ENCODE measurements around the gene KCNJ6.

The KCNJ6 gene

DNA sequence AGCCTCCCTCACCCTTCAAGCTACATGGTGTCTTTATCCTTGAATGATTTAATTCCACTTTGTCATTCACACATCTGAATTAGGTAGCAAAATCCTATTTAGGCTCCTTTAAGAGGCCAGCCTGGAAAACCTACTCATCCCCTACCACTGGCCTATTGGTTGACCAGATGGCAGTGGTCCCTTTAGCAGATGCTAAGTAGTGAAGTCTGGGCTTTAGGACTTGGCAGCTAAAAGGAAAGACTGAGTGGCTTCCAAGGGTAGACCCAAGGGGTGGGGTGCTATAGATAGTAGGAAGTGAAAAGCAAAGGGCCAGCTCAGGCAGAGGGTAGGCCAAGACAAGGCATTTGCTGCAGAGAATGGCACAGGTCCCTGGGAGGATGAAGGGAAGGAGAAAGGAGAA, 46.6 kb downstream of the KCNJ6 start:
- no peak overlapping the region for H3K4me3 ChIP-seq (ENCODE audit: low read length)
- TF ChIP-seq, protein P1, sequence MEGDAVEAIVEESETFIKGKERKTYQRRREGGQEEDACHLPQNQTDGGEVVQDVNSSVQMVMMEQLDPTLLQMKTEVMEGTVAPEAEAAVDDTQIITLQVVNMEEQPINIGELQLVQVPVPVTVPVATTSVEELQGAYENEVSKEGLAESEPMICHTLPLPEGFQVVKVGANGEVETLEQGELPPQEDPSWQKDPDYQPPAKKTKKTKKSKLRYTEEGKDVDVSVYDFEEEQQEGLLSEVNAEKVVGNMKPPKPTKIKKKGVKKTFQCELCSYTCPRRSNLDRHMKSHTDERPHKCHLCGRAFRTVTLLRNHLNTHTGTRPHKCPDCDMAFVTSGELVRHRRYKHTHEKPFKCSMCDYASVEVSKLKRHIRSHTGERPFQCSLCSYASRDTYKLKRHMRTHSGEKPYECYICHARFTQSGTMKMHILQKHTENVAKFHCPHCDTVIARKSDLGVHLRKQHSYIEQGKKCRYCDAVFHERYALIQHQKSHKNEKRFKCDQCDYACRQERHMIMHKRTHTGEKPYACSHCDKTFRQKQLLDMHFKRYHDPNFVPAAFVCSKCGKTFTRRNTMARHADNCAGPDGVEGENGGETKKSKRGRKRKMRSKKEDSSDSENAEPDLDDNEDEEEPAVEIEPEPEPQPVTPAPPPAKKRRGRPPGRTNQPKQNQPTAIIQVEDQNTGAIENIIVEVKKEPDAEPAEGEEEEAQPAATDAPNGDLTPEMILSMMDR (IDR thresholded peaks at IDR 0.05; ENCODE audit: insufficient read depth, low read depth, low read length, missing control alignments): no peak
- DNase-seq (ENCODE audit: low read depth): no peak

DNA sequence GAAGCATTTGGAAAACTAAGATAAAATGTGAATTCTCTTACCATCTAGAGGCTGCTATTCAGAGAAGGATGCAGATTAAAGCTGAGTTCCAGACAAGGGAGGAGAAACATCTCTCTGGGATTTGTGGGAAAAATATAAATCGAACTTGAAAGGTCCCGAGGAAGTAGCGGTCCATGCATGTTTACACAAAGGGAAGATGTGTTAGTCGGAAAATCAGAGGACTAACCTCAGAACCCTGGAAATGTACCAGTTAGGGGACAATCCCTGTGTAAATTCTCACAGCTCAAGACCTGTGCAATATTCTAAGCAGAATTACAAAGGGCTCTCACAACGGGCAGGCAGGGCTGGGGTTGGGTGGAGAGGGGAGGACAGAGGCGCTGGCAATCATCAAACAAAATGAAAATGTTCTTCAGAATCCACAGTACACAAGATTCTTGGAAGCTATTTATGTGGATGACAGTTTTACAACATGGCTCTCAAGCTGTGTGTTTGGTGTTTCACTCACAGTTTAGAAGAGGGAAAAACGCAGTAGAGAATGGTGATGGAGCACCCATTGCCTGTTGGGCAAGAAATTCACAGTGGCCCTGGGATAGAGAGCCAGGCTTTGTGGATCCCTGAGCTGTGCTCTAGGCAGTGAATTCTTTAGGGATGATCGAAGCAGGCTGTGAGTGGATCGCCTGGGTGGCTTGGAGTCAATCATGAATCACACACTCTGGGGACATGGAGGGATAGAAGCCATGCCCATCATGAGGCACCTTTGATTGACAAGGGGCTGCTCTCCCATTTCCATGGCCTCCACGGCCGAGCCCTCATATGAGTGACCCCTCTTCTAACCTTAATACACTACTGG, 47.6 kb downstream of the KCNJ6 start:
- TF ChIP-seq, protein P1 (IDR thresholded peaks at IDR 0.05; ENCODE audit: insufficient read depth, low read depth, low read length, missing control alignments): no peak
- H3K4me3 ChIP-seq (ENCODE audit: low read length): no peak overlapping the region
- peak; percentile 62 for DNase-seq (ENCODE audit: low read depth)

DNA sequence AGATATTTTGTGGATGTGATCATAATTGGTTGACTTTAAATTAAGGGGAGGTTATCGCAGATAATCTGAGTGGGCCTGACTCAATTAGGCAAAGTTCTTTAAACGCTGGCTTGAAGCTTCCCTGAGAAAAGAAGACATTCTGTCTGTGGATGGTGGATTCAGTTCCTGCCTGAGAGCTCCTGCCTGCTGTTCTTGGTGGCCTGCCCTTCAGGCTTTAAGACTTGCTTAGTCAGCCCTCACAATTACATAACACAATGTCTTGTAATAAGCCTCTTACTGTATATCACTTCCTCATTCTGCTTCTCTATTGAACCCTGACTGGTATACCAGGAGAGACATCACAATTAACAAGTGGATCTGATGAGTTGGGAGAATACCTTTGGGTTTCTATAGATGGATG, 50.2 kb downstream of the KCNJ6 start:
- TF ChIP-seq, protein P1 (IDR thresholded peaks at IDR 0.05; ENCODE audit: insufficient read depth, low read depth, low read length, missing control alignments): no peak
- no peak overlapping the region for H3K4me3 ChIP-seq (ENCODE audit: low read length)
- DNase-seq (ENCODE audit: low read depth): peak; percentile 74

DNA sequence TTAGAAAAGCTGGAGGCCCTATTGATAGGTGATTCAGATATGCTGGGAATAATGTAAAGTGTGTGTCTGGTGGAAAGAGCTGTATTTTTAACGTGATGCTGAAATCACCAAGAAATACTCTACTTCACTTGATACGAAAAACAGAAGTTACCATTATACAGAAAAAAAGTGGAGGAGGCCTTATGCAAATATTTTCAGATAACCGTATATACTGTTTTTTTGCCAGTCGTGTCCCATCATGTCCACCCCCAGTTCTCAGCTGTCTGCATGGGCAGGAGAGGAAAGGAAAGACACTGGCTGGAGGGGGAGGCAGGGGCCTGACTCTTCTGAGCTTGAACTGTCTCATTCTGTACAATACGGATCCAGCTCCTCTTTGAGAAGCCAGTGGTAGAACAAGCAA, 51.1 kb downstream of the KCNJ6 start:
- no peak overlapping the region for H3K4me3 ChIP-seq (ENCODE audit: low read length)
- TF ChIP-seq, protein P1 (IDR thresholded peaks at IDR 0.05; ENCODE audit: insufficient read depth, low read depth, low read length, missing control alignments): no peak
- DNase-seq (ENCODE audit: low read depth): no peak

DNA sequence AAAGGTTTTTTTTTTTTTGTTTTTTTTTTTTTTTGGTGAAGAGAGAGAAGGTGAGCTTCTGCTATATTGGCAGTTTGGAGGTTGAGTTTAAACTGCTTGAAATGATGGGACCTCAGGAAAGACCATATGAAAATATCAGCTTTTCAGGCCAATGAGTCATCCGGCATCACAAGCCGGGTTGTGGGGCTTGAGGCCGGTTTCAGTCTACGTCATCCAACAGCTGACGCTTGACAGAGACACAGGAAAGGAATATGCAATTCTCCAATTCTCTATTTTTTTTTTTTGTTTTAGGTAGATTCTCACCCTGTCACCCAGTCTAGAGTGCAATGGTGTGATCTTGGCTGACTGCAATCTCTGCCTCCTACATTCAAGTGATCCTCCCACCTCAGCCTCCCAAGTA, 52.4 kb downstream of the KCNJ6 start:
- TF ChIP-seq, protein P1 (IDR thresholded peaks at IDR 0.05; ENCODE audit: insufficient read depth, low read depth, low read length, missing control alignments): no peak
- no peak for DNase-seq (ENCODE audit: low read depth)
- H3K4me3 ChIP-seq (ENCODE audit: low read length): no peak overlapping the region

DNA sequence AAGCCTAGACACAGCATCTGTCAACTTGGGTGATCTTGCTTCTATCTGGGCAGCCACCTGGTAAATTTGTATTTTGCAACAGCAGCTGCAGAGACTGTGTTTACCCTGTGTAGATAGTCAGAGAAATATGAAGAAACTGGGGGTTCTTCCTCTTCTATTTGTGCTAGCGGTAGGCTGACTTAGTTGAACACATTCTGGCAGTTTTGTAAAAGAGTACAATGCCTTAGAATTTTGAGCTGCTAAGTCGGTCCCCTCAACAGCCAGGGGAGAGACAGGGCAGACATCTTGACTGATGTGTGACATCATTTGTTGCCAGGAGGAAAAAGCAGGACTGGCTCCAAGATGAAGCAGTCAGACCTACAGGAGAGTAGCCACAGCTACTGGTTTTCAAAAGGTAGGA, 53.7 kb downstream of the KCNJ6 start:
- TF ChIP-seq, protein P1 (IDR thresholded peaks at IDR 0.05; ENCODE audit: insufficient read depth, low read depth, low read length, missing control alignments): no peak
- DNase-seq (ENCODE audit: low read depth): peak; percentile 51
- no peak overlapping the region for H3K4me3 ChIP-seq (ENCODE audit: low read length)

DNA sequence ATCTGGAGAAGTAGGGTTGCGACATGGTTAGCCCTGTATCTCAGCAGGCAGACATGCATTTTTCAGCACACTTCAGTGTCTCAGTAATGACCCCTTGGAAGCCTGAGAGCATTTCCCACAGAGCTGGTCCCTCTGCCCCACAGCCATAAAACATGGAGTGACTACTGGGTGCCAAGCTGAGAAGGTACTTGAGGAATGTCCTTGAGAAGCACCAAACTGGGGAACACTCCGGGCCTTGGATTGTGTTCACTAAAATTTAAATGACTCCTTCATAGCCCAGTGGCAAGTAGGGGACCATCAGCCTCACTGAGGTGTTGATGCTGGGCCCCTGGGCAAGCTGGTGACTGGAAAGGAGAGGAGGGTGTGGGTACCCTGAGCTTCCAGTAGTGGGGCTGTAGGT, 54.7 kb downstream of the KCNJ6 start:
- H3K4me3 ChIP-seq (ENCODE audit: low read length): no peak overlapping the region
- TF ChIP-seq, protein P1 (IDR thresholded peaks at IDR 0.05; ENCODE audit: insufficient read depth, low read depth, low read length, missing control alignments): no peak
- DNase-seq (ENCODE audit: low read depth): no peak

Measured in epithelial cell of esophagus (primary cell).